ENCODE measurements around the gene CTDSPL.

CTDSPL gene

DNA sequence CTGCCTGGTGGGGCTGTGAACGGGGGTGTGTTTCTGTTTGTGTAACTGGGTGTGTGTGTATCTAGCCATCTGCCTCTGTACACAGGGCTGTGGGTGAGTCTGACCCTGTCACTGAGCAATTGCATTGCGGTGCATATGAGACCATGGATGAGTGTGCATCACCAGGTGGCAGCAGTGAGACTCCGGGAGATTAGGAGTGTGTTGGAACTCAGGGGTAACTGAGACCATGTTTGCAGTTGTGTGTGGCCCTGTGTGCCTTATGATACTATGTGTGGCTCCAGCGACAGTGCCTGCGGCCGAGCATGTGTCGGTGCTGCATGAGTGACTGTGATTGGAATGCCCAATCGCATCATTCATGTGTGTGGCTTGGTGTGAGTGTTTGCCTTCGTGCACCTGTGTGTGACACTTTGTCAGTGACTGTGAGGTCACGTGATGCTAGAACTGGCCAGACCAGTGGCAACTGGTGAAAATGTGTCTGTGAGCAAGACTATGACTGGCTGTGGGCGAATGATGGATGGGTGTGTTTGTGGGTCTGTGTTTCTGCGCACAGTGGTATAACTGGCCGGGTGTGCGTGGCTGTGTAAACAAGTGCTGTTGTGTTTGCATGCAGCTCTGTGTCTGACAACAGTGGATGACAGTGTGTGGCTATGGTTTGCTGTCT is 142.9 kb downstream of the CTDSPL start:
- no peak for DNase-seq

DNA sequence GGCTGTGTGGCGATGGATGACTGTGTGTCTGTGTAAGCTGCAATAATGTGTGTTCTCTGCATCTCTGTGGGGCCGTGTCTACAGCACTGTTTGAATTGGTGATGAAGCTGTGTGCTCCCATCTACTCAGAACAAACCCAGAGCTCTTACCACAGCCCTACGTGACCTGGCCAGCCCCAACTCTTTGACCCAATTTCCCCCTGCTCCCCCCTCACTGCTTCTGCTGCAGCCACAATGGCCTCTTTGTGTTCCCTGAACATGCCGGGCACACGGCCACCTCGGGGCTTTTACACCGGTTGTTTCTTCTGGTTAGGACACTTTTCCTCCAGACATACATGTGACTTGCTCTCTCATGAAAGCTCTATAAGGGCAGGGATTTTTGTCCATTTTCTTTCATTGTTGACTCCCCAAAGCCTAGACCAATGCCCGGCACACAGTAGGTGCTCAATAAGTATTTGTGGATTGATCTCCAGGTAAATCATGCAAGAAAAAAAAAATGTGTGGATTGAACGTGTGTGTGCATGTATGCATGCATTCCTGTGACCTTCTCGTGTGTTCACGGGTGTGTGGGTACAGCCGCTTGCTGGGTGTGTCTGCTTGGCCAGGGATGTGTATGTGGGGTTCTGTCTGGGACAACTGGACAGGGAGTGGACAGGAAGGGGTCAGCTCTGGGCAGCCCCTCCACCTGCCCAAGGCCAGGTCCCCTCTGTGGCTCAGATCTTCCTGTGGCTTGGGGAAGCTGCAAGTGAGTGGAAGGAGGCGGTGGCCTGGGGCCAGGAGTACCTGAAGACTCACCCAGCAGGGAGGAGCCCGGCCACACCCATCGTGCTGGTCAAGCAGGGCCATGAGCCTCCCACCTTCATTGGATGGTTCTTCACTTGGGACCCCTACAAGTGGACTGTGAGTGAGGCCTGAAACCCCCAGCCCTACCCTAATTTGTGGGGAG is 143.7 kb downstream of the CTDSPL start:
- DNase-seq, result no peak

DNA sequence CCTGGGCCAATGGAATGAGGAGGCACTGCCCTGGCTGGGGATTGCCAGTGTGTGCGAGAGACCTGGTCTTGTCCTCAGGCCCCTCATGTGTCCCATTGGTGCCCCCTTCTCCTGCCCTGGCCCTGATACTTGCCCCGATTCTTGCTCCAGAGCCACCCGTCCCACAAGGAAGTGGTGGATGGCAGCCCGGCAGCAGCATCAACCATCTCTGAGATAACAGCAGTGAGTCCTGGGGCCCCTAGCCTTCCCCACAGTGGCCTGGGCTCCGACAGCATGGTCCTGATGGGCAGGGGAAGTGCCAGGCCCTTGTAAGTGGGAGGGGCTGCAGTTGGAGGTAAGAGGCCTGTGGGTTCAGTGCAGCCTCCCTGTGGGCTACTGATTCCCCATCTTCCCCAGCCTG is 144.4 kb downstream of the CTDSPL start:
- no peak for DNase-seq

DNA sequence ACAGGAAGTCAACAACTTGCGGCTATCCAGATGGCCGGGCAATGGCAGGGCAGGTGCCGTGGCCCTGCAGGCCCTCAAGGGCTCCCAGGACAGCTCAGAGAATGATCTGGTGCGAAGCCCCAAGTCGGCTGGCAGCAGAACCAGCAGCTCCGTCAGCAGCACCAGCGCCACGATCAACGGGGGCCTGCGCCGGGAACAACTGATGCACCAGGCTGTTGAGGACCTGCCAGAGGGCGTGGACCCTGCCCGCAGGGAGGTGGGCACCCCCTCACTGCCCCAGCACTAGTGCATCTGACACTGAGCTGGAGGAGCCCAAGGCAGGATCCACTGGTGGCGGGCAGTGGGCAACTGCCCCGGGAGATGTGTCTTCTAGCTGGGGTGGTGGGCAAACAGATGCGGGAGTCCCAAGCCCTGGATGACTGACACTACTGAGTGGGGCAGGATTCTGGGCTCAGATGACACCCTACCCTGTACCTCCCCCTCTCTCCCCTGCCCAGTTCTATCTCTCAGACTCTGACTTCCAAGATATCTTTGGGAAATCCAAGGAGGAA is 144.8 kb downstream of the CTDSPL start:
- no peak for DNase-seq

DNA sequence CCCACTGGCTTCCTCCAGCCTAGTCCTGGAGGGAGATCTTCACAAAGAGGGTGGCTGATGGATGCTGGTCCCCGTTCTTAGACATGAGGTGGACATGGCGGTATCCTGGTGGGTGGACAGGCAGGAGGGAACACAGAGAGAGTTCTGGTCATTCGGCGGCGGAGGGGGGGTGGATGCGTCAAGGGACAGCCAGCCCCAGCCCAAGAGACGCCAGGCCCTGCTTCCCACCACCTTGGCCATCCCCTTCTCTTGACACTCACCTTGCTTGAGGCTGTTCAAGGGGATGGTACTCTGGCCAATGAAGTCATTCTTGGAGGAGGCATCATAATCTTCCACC is 146.0 kb downstream of the CTDSPL start:
- DNase-seq, result no peak

DNA sequence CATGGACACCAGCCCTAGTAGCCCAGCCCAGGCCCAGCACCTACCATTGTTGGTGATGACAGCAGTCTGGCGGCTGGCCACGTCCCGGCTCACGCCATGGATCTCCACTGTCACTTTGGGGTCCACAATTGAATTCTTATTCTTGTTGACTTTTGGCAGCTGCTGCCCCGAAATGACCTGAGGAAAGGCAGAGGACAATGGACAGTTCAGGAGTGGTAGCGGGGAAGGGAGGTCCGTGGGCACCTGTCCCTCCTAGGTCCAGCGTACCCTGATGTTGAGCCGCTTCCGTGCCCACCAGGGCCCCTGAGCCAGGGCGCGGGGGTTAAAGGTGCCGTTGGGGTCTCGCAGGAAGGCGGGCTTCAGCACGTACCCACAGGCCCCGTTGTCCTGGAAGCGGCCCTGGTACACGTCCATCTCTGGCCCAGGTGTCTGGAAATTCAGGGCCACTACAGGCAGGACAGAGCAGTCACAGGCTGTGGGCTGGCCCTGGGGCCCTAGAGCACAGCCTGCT is 146.6 kb downstream of the CTDSPL start:
- DNase-seq, result no peak

DNA sequence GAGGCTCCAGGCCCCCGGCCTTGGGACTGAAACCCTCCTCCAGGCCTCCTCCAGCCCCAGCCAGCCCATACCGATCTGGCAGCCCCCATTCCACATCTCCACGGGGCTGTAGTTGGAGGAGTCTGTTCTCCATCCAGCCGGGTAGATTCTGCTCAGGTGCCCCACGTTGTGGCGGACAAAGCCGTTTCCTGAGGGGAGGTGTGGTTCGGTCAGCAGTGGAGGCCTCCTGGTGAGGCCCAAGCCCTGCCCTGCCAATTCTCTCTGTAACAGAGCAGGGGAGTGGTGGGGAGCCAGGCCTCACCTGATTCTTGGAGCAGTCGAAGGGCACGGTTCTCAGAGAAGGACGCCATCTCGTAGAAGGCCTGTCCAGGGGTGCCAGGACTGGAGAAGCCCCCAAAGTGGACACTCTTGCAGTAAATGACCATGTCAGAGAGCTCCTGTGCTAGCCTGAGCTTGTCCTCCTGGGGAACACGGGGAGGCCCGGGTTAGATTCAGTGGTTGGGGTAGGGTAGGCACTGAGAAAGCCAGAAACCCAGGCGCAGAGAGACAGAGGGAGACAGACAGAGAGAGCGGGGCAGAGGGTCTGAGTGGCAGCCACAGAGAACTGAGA is 147.4 kb downstream of the CTDSPL start:
- DNase-seq, result no peak

DNA sequence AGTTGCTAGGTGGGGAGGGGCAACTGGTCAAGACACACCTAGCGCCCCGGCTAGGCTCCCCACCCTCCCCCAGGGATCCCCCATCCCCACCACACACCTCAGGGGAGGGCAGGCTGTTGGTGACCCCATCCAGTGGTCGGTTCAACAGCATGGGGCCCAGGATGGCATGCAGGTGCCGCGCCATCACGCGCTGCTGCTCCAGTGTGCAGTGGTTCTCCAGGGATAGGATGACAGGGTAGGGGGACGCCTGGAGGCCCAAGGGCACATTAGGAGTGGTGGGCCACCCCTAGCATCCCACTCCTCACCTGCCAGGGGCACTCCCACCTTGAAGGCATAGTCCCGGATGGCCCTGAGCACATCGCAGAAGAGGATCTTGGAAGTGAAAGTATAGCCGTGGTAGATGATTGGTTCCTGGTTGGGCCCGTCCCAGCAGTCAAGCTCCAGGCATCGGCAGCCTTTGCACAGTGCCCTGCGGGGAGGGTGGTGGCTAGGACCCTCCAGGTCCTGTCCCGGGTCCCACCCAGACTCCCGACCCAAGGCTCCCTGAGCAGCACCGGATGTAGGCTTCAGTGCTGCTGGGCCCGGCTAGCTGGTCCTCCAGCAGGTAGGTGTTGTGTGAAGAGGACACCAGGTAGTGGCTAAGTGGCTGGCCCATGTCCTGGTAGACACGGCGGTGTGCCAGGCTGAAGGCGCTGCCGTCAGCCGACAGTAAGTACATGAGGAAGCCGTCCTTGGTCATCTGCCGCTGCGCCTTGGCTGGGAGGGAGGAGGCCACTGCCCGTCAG is 148.3 kb downstream of the CTDSPL start:
- no peak for DNase-seq

DNA sequence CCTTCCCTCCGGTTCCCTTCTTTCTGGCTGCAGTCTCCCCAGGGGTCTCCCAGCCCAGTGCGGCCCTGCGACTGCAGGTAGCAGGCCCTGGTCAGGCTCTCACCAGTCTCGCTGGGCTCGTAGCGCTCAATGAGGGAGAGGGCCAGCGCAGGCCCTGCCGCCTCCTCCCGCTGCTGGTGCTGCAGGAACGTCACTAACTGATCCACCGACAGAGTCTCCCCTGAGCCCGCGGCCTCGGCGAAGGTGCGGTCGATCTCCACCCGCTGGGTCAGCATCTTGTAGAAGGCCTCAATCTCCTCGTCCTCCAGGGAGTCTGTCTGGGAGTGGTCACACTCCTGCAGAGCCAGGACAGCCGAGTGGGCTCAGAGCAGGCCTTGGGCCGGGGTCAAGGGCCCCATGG is 149.4 kb downstream of the CTDSPL start:
- no peak for DNase-seq

DNA sequence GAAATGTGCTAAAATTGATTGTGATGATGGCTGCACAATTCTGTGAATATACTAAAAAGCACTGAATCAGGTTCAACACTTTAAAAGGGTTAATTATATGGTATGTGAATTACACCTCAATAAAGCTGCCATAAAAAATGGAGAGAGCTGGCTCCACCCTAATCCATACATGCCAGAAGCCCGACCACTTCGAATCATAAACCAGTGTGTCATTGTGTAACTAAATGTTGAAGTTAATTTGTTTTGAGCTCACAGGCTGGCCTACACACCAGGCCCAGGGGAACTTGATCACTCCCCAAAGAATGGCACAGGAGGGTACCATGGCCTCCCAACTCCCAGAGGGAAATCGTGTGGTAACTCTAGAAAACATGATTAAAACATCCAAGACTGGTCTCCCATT is 153.8 kb downstream of the CTDSPL start:
- DNase-seq, result no peak

DNA sequence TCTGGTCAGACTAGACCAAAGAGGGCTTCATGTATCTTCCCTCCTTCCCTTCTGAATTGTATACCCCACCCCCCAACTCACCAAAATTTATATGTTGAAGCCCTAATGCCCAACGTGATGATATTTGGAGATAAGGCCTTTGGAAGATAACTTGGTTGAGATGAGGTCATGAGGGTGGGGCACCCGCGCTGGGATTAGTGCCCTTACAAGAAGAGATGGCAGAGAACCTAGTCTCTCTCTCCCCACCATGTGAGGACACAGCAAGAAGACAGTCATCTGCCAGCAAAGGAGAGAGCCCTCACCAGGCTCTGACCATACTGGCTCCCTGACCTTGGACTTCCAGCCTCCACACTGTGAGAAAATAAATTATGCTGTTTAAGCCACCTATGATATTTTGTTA is 154.3 kb downstream of the CTDSPL start:
- DNase-seq, result no peak

DNA sequence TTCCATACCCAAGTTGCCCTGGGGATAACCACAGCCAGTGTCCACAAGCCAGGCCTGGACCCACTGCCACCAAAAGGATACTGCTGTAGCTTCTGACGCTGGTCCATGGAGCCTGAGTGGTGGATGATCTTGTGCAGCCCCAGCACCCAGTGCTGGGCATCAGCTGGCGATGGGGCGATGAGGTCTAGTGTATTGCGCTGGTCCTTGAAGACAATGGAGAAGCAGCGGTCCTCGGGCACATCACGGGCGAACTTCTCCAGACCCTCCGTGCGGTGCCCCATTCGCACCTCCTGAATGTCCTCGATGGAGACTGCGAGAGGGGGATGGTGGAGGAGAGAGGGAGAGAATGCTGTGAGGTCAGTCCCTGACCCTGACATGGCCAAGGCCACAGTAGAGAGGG is 154.7 kb downstream of the CTDSPL start:
- DNase-seq, result no peak

DNA sequence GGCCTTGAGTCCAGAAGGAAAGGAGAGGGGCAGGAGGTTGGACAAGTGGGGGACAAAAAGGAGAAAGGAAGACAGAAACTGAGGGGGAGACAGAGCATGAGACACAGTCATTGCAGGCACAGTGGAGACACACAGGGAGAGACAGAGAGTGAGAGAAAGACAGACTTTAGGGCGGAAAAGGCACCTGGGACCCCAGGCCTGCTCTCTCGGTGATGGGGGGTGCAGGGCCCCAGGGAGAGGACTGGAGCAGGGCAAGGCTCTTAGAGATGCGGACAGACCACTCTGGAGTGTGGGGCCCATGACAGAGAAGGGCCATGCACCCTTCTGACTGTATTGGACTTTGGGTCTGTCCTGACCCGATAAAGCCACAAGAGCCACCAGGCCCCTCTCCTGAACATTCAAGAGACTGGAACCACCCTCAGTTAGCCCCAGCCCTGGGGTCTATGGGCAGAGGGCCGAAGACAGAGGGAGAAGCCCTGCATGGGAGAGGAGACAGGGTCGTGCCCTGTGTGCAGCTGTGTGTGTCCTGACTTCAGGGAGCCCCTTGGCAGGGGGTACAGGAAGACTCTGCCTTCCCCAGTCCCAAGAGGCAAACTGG is 155.3 kb downstream of the CTDSPL start:
- no peak for DNase-seq

DNA sequence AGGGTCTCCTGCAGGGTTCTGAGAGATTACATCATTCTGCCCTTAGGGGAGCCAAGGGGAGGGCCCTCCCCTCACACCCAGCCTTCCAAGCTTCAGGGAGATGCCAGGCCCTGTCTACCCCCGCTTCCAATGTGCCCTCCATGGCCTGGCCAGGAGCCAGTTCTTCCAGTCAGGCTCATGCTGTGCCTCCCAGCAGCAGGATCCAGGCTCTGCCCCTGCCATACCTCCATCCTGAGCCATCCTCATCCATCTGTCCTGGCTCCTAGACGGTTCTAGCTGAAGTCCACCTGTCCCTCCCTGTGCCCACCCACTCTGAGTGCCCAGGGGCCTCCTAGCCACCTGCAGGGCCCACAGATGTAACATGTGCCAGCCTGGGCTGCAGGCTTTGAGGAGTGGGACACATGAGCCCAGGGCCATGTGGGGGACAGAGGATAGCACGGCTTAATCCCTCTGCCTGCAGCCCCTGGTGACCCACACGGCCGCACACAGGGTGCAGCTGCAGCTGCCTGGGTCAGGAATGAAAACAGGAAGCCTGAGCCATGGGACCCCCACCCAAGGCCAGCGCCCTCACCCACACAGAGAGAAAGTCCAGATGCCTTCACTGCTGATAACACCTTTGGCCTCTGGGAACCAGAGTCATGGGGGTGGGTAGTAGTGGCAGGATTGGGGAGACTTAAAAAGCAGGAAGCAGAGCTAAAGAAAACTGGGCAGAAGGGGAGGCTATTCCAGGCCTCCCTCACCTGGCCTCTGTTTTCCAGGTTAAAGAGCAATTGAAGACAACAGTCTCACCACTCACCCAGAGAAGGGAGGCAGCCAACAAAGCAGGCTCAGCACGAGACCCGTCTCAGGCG is 156.0 kb downstream of the CTDSPL start:
- DNase-seq, result no peak

DNA sequence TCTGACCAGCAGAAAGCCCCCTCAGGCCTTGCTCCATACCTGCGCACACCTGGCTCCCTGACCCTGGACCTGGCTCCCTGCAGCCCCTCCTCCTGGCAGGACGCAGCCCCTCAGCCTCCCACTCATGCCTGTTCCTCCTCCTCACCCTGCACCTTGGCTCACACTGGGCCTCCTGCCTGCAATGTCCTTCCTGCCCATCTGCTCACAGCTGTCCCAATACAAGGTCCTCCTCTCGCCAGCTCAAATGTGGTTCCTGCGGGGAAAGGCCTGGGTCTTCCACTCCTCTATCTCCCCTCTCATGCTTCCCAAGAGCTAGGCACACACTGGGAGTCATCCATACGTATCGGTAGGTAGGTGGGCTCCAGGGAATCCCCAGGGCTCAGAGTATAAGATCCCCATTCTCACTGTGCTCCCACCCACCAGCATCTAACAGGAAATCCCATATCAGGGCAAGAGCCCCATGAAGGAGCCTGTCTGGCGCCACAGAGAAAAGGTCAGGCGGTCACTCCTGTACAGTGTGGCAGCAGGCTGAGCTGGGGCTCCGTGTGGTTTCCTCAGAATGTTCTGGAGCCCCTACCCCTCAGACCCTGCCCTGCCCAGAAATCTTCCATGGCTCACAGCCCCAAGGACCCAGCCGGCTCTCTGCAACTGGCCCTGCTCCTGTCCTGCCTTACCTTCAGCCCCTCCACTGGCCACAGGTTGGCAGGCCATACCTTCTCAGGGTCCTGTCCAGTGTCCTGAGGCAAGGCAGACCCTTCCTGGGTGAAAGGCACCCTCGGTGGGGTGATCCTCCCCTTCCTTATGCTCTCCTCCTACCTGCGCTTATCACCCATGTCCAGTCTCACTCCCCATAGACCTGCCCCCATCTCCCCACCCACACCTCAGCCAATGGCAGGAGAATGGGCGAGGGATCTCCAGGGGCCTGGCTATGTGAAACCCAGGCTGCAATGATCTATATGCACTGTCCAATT is 156.9 kb downstream of the CTDSPL start:
- DNase-seq, result no peak

DNA sequence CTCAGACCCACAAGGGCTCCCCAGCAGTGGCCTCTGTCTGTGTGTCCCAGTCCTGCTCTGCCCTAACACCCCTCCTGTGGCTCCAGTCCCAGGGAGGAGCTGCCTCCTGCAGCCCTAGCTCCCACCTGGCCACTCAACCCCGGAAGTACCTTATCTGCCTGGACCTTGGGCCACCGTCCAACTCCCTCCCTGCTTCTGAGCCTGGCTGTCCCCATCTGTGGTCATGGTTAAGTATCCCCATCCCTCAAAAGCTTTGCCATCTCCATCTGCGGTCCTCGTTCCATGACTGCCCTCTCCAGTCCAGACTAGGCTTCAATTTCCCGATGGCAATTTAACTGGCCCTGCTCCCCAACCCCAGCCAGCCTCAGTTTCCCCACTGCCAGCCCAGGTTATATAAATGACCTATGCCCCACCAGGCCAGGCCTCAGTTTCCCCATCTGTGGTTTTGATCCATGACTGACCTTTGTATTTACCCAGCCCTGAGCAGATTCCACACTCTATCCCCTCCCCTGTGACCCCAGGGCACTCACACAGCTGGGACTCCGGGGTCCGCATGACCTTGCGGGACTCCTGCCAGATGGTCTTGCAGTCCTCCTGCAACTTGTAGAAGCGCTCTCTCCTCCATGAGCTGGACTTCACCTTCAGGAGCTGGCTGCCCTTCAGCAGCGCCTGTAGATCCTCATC is 158.1 kb downstream of the CTDSPL start:
- DNase-seq, result no peak

DNA sequence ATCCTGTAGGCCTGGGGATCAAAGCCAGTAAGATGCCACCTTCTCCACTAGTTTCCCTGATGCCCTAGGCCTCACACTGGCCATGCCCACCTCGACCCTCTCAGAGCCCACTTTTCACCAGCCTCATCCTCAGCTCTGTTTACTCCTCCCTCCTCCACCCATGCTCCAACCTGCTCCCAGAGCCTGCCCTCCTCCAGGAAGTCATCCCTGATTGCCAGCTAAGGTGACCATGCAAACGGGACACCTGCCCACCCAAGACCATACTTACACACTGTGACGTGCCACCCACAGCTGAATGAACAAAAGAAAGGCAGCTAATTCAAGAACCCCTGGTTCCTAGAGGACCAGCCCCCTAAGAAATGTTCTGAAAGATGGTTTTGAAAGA is 158.7 kb downstream of the CTDSPL start:
- DNase-seq, result no peak

DNA sequence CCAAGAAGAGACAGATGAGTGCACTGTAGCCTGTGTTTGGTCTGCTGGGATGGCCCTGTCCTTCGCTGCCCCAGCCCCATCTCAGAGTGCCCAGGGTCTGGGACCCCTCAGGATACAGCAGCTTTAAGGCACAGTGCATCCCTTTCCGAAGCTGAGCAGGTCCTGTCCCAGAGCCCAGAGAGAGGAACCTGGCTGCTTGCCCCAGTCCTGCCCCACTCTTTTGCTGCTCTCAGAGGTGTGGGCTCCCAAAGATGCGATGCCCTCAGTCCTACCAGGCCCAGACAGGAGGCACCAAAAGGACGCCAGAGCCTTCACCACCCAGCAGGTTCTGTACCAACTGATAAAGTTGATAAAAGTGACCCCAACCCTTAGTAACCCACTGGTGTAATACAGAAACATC is 159.5 kb downstream of the CTDSPL start:
- DNase-seq, result no peak

DNA sequence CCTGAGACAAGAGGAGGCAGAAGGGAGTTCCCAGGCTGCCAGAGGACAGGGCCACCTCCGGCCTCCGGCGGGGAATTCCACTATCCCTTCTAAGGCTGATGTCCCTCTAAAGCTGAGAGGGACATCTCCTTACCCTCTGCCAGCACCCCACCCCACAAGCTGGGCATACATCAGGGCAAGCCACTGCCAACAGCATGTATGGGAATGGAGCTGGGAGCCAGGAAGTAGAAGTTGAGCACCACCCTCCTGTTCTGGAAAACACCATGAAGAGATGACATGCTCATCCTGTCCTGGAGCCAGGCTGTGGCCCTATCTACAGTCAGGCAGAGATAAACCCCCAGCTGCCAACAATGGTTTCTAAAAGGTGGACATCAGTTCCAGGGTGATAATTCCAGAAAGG is 160.6 kb downstream of the CTDSPL start:
- peak; percentile 42 for DNase-seq

All from activated CD8-positive, alpha-beta memory T cell treated with anti-CD3 and anti-CD28 coated beads, Interleukin-2, amount 50 U/mL, for 48 hours (primary cell).